ENCODE results near the gene CD99L2.

CD99L2 gene

GRCh38 chrX:150856101-150856500, 42.4 kb downstream of the CD99L2 start:
- ChIA-PET POLR2A (no interaction called here), CTCF (no interaction called here)
- TF ChIP-seq L3MBTL2 (conservative IDR thresholded peaks at IDR 0.05) (no peak), FOXK2 (IDR thresholded peaks at IDR 0.05) (no peak), LEF1 (IDR thresholded peaks at IDR 0.05; ENCODE audit: borderline replicate concordance) (no peak), ELF4 (IDR thresholded peaks at IDR 0.05) (no peak), FOXM1 (IDR thresholded peaks at IDR 0.05; ENCODE audit: borderline replicate concordance) (no peak), PKNOX1 (IDR thresholded peaks at IDR 0.05) (no peak), ZNF384 (IDR thresholded peaks at IDR 0.05) (no peak), SUZ12 (IDR thresholded peaks at IDR 0.05) (no peak)
- no peak for DNase-seq (ENCODE audit: extremely low spot score)

GRCh38 chrX:150854856-150855255, 43.6 kb downstream of the CD99L2 start:
- no peak for DNase-seq (ENCODE audit: extremely low spot score)
- CTCF ChIA-PET = no interaction called here
- no peak for TF ChIP-seq FOXA1 (IDR thresholded peaks at IDR 0.05)
- no peak for TF ChIP-seq ELF4 (IDR thresholded peaks at IDR 0.05)
- POLR2A ChIA-PET = no interaction called here

- CTCF ChIA-PET = no interaction called here
- DNase-seq (ENCODE audit: extremely low spot score) = no peak
- POLR2A ChIA-PET = no interaction called here
- no peak for TF ChIP-seq CTBP1 (IDR thresholded peaks at IDR 0.05; ENCODE audit: borderline replicate concordance)
- no peak for TF ChIP-seq ZNF384 (IDR thresholded peaks at IDR 0.05)
- no peak for TF ChIP-seq PKNOX1 (IDR thresholded peaks at IDR 0.05)
- no peak for TF ChIP-seq LEF1 (IDR thresholded peaks at IDR 0.05; ENCODE audit: borderline replicate concordance)
- no peak for TF ChIP-seq FOXA1 (IDR thresholded peaks at IDR 0.05)
- no peak for TF ChIP-seq FOXK2 (IDR thresholded peaks at IDR 0.05)
- no peak for TF ChIP-seq BHLHE40 (IDR thresholded peaks at IDR 0.05; ENCODE audit: borderline replicate concordance)
- TF ChIP-seq NFRKB (IDR thresholded peaks at IDR 0.05) = no peak
- TF ChIP-seq ARNT (IDR thresholded peaks at IDR 0.05) = no peak
- no peak for TF ChIP-seq HDGF (IDR thresholded peaks at IDR 0.05; ENCODE audit: borderline replicate concordance)
- no peak for TF ChIP-seq TARDBP (IDR thresholded peaks at IDR 0.05)
- TF ChIP-seq L3MBTL2 (conservative IDR thresholded peaks at IDR 0.05) = no peak
- no peak for TF ChIP-seq FOXM1 (IDR thresholded peaks at IDR 0.05; ENCODE audit: borderline replicate concordance)
- no peak for TF ChIP-seq SUZ12 (IDR thresholded peaks at IDR 0.05)
Observed at GRCh38 chrX:150849996-150850720, 48.3 kb downstream of the CD99L2 start.

- TF ChIP-seq SUZ12 (IDR thresholded peaks at IDR 0.05) = no peak
- no peak for TF ChIP-seq BHLHE40 (IDR thresholded peaks at IDR 0.05; ENCODE audit: borderline replicate concordance)
- no peak for TF ChIP-seq L3MBTL2 (conservative IDR thresholded peaks at IDR 0.05)
- no peak for TF ChIP-seq PKNOX1 (IDR thresholded peaks at IDR 0.05)
- no peak for TF ChIP-seq CTBP1 (IDR thresholded peaks at IDR 0.05; ENCODE audit: borderline replicate concordance)
- TF ChIP-seq TARDBP (IDR thresholded peaks at IDR 0.05) = no peak
- TF ChIP-seq FOXA1 (IDR thresholded peaks at IDR 0.05) = no peak
- no peak for TF ChIP-seq ELF4 (IDR thresholded peaks at IDR 0.05)
- no peak for TF ChIP-seq HDGF (IDR thresholded peaks at IDR 0.05; ENCODE audit: borderline replicate concordance)
- TF ChIP-seq FOXM1 (IDR thresholded peaks at IDR 0.05; ENCODE audit: borderline replicate concordance) = no peak
- no peak for TF ChIP-seq FOXK2 (IDR thresholded peaks at IDR 0.05)
- ChIA-PET POLR2A (no interaction called here), CTCF (no interaction called here)
- DNase-seq (ENCODE audit: extremely low spot score) = no peak
Observed at GRCh38 chrX:150849486-150849885, 49.0 kb downstream of the CD99L2 start.

GRCh38 chrX:150848914-150849365, 49.5 kb downstream of the CD99L2 start:
- ChIA-PET POLR2A (no interaction called here), CTCF (no interaction called here)
- no peak for DNase-seq (ENCODE audit: extremely low spot score)
- TF ChIP-seq SP1 (IDR thresholded peaks at IDR 0.05) (no peak), FOXK2 (IDR thresholded peaks at IDR 0.05) (no peak), ZNF384 (IDR thresholded peaks at IDR 0.05) (no peak), PKNOX1 (IDR thresholded peaks at IDR 0.05) (no peak), LEF1 (IDR thresholded peaks at IDR 0.05; ENCODE audit: borderline replicate concordance) (no peak), FOXA1 (IDR thresholded peaks at IDR 0.05) (no peak), CTBP1 (IDR thresholded peaks at IDR 0.05; ENCODE audit: borderline replicate concordance) (no peak), L3MBTL2 (conservative IDR thresholded peaks at IDR 0.05) (no peak), SUZ12 (IDR thresholded peaks at IDR 0.05) (no peak), HDGF (IDR thresholded peaks at IDR 0.05; ENCODE audit: borderline replicate concordance) (no peak), BHLHE40 (IDR thresholded peaks at IDR 0.05; ENCODE audit: borderline replicate concordance) (no peak), NFRKB (IDR thresholded peaks at IDR 0.05) (no peak), ARNT (IDR thresholded peaks at IDR 0.05) (no peak), ELF4 (IDR thresholded peaks at IDR 0.05) (no peak), TARDBP (IDR thresholded peaks at IDR 0.05) (no peak), FOXM1 (IDR thresholded peaks at IDR 0.05; ENCODE audit: borderline replicate concordance) (no peak)

GRCh38 chrX:150847088-150847487, 51.4 kb downstream of the CD99L2 start:
- ChIA-PET CTCF (no interaction called here), POLR2A (no interaction called here)
- no peak for TF ChIP-seq HDGF (IDR thresholded peaks at IDR 0.05; ENCODE audit: borderline replicate concordance)
- TF ChIP-seq TARDBP (IDR thresholded peaks at IDR 0.05) = no peak
- TF ChIP-seq ARNT (IDR thresholded peaks at IDR 0.05) = no peak
- no peak for TF ChIP-seq ZNF384 (IDR thresholded peaks at IDR 0.05)
- no peak for TF ChIP-seq ELF4 (IDR thresholded peaks at IDR 0.05)
- TF ChIP-seq FOXA1 (IDR thresholded peaks at IDR 0.05) = no peak
- no peak for TF ChIP-seq FOXM1 (IDR thresholded peaks at IDR 0.05; ENCODE audit: borderline replicate concordance)
- TF ChIP-seq SP1 (IDR thresholded peaks at IDR 0.05) = no peak
- no peak for TF ChIP-seq BHLHE40 (IDR thresholded peaks at IDR 0.05; ENCODE audit: borderline replicate concordance)
- no peak for DNase-seq (ENCODE audit: extremely low spot score)
